OCI-LY3 (cell line): ENCODE data around the gene SGSM2.

Experiments used
- CTCF ChIP-seq: fragments of 200-600, 300-600 bp; sonication (generic); IDR thresholded peaks from 2 replicates; pipeline ENCODE4 v1.5.1; 2014; ENCODE audit warnings: antibody characterized with exemption, low read length, low read depth
- EZH2phosphoT487 ChIP-seq: fragments of 200-600 bp; shearing (Covaris generic); IDR thresholded peaks from 2 replicates; pipeline ENCODE4 v1.6.1; 2018; ENCODE audit warnings: antibody characterized with exemption, mixed run types, low read depth

- no peak for TF ChIP-seq CTCF
- no peak for TF ChIP-seq EZH2phosphoT487
These were observed 68.1 kb downstream of the SGSM2 start for GRCh38 chr17:2405247-2405926.
